Hepatocyte (in vitro differentiated cells): ENCODE results near the gene DPH2. TPM values are rescaled to one million over a fixed set of nuclear protein-coding genes. Genes with fewer than 3 reads are reported as not detected.

Source experiments
- DNase-seq: peaks from one replicate; pipeline ENCODE4 v3.0.0-alpha.2; 2016; ENCODE audit warnings: low spot score
- H2AFZ ChIP-seq: fragments of 200-600 bp; sonication (generic); 2 replicates; pipeline ENCODE4 v1.6.0; 2016; ENCODE audit warnings: antibody characterized with exemption, mild to moderate bottlenecking
- H3K27ac ChIP-seq: fragments of 200-600 bp; sonication (generic); 2 replicates; pipeline ENCODE4 v1.5.1; 2016; ENCODE audit warnings: mild to moderate bottlenecking
- H3K27me3 ChIP-seq: fragments of 200-600 bp; sonication (generic); 2 replicates; pipeline ENCODE4 v1.6.1; 2016
- H3K36me3 ChIP-seq: fragments of 200-600 bp; sonication (generic); replicated peaks from 2 replicates; pipeline ENCODE4 v1.5.1; 2016; ENCODE audit warnings: low read depth; ENCODE audit not compliant: insufficient read depth
- H3K4me1 ChIP-seq: fragments of 200-600 bp; sonication (generic); 2 replicates; pipeline ENCODE4 v1.5.1; 2016; ENCODE audit warnings: mild to moderate bottlenecking, moderate library complexity; ENCODE audit not compliant: insufficient read depth
- H3K4me2 ChIP-seq: fragments of 200-600 bp; sonication (generic); 2 replicates; pipeline ENCODE4 v1.6.0; 2016
- H3K4me3 ChIP-seq: fragments of 200-600 bp; sonication (generic); 2 replicates; pipeline ENCODE4 v1.5.1; 2016; ENCODE audit warnings: mild to moderate bottlenecking
- H3K79me2 ChIP-seq: fragments of 200-600 bp; sonication (generic); 2 replicates; pipeline ENCODE4 v1.6.0; 2017; ENCODE audit warnings: mild to moderate bottlenecking
- H3K9me2 ChIP-seq: fragments of 200-600 bp; sonication (generic); replicated peaks from 2 replicates; pipeline ENCODE4 v1.6.0; 2017; ENCODE audit warnings: mild to moderate bottlenecking; ENCODE audit not compliant: insufficient read depth
- H3K9me3 ChIP-seq: fragments of 200-600 bp; sonication (generic); 2 replicates; pipeline ENCODE4 v1.5.1; 2016; ENCODE audit warnings: low read depth, mild to moderate bottlenecking
- H4K20me1 ChIP-seq: fragments of 200-600 bp; sonication (generic); 2 replicates; pipeline ENCODE4 v1.6.0; 2016; ENCODE audit warnings: mild to moderate bottlenecking; ENCODE audit not compliant: insufficient read depth, poor library complexity, severe bottlenecking
- CTCF ChIP-seq: fragments of 200-600 bp; sonication (generic); IDR thresholded peaks from 2 replicates; pipeline ENCODE4 v1.5.1; 2016; ENCODE audit warnings: antibody characterized with exemption, mild to moderate bottlenecking; ENCODE audit not compliant: poor library complexity
- EZH2 ChIP-seq: fragments of 200-600 bp; sonication (generic); IDR thresholded peaks from 2 replicates; pipeline ENCODE4 v1.6.1; 2016; ENCODE audit warnings: antibody characterized with exemption, mild to moderate bottlenecking, borderline replicate concordance
- EZH2phosphoT487 ChIP-seq: fragments of 200-600 bp; sonication (generic); IDR thresholded peaks from one replicate; pipeline ENCODE4 v1.6.1; 2018; ENCODE audit warnings: antibody characterized with exemption, mild to moderate bottlenecking, low read depth, moderate library complexity; ENCODE audit not compliant: unreplicated experiment, severe bottlenecking
- WGBS: methylation state at CpG from one replicate; pipeline ENCODE4 v1.1.6; 2016; ENCODE audit warnings: low lambda C conversion rate; ENCODE audit errors: missing lambda C conversion rate; 5-methylcytosine and 5-hydroxymethylcytosine counted together
- polyA plus RNA-seq: library from polyadenylated mRNA; unstranded; fragments of >200 nt; fragmentation: Nextera tagmentation; extraction: Ambion mirVana; gene quantifications from 2 replicates; pipeline ENCODE4 v1.2.1, GENCODE V29; 2016
- total RNA-seq: library from RNA; depleted of rRNA; stranded (reverse); fragments of >200 nt; gene quantifications from 2 replicates; pipeline ENCODE4 v1.2.3, GENCODE V29; 2014

Gene DPH2
- total and polyA plus RNA-seq, 2 experiments from 2014 or later: 18.6 to 21.5 TPM

GRCh38 chr1:43945674-43946235 lies 24.1 kb upstream of the DPH2 start:
- Histone ChIP-seq H4K20me1 (no peaks in the 10 kb centered on the region), H3K9me3 (no peaks in the 10 kb centered on the region), H3K9me2 (no peaks in the 10 kb centered on the region), H3K4me1 (peaks cover 11% of the 10 kb centered on the region), H3K79me2 (peaks cover 30% of the 10 kb centered on the region), H3K27ac (peak overlapping the region; percentile 97), H2AFZ (peak overlapping the region; percentile 69), H3K4me2 (peak overlapping the region; percentile 100), H3K27me3 (no peaks in the 10 kb centered on the region), H3K36me3 (no peaks in the 10 kb centered on the region), H3K4me3 (peak overlapping the region; percentile 22)
- no peak for DNase-seq
- WGBS: 41% methylated on average over 3 of the region's 3 CpGs
- TF ChIP-seq CTCF (no peak), EZH2phosphoT487 (no peak), EZH2 (no peak)

GRCh38 chr1:43946236-43947060 lies 23.4 kb upstream of the DPH2 start, which contains the start of gene IPO13:
IPO13 (plus strand) TSS chr1:43946950; CDS start chr1:43947601, 651 bp downstream.
- Histone ChIP-seq H3K9me2 (no peaks in the 10 kb centered on the region), H3K79me2 (peaks cover 33% of the 10 kb centered on the region), H3K27ac (peak within 1 kb of the TSS; percentile 97), H2AFZ (peak within 1 kb of the TSS; percentile 69), H3K36me3 (no peaks in the 10 kb centered on the region), H3K4me1 (peaks cover 11% of the 10 kb centered on the region), H3K4me3 (peak within 1 kb of the TSS; percentile 53), H4K20me1 (no peaks in the 10 kb centered on the region), H3K4me2 (peak within 1 kb of the TSS; percentile 100), H3K27me3 (no peaks in the 10 kb centered on the region), H3K9me3 (no peaks in the 10 kb centered on the region)
- TF ChIP-seq EZH2phosphoT487 (no peak), CTCF (peak; percentile 82)
- peak; percentile 97 for DNase-seq
- under 1% methylated on average over 59 of the region's 74 CpGs for WGBS

DNA sequence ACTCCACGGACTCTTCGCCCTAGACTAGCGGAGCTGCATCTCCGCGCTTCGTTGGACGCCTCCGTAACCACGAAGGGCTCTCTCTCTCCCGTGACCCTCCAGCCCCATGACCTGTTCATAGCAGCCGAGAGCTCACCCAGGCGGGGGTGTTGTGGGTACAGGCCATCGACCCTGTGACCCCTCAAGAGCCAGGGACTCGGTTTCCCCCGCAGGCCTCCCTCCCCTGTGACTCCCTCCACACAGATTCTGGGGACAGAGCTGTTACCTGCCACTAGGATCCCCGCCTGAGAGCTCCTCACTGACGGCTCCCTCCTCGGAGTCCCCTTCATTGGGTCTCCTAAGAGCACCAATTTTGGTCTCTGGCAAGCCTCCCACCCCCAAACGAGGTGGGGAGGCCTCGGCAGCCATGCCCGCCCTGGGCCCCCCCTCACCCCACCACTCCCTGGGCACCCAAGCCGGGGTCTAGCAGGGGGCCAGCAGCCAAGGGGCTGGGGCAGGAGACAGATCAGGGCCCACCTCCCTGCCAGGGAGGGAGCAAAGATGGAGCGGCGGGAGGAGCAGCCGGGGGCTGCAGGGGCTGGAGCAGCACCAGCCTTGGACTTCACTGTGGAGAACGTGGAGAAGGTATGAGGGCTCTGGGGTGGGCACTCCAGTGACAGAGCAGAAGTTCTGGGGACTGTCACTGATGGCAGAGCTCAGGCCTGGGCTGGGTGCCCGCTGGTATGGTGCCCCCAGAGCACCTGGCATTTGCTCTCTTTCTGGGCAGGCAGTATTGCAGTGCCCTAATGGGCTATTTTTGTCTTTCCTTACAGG lies 22.5 kb upstream of the DPH2 start:
- Histone ChIP-seq H3K9me2 (no peaks in the 10 kb centered on the region), H3K27ac (peak overlapping the region; percentile 97), H2AFZ (peak overlapping the region; percentile 46), H3K4me1 (peaks cover 11% of the 10 kb centered on the region), H3K4me3 (peak overlapping the region; percentile 53), H4K20me1 (no peaks in the 10 kb centered on the region), H3K36me3 (no peaks in the 10 kb centered on the region), H3K4me2 (peak overlapping the region; percentile 100), H3K9me3 (no peaks in the 10 kb centered on the region), H3K27me3 (no peaks in the 10 kb centered on the region), H3K79me2 (peaks cover 41% of the 10 kb centered on the region)
- 12% methylated on average over 26 of the region's 27 CpGs for WGBS
- no peak for DNase-seq
- no peak for TF ChIP-seq EZH2phosphoT487
- TF ChIP-seq EZH2: no peak
- no peak for TF ChIP-seq CTCF
